Naive thymus-derived CD4-positive, alpha-beta T cell (primary cell): ENCODE data around the gene MYO9B. TPM values are rescaled to one million over a fixed set of nuclear protein-coding genes. Genes with fewer than 3 reads are reported as not detected.

Experiments used
- ATAC-seq: fragments of 150-1000 bp; cut with Tn5 transposase; 2 replicates; pipeline ENCODE4 v1.10.0; 2021; ENCODE audit warnings: mild to moderate bottlenecking, moderate library complexity
- CTCF ChIA-PET: fragments of 350-600 bp; sonication (Branson Sonifier 250); formaldehyde crosslinking; loops from one replicate; lab custom pipeline; 2021; ENCODE audit warnings: antibody characterized with exemption; lab: Charles Lee
- POLR2A ChIA-PET: fragments of 350-600 bp; sonication (Branson Sonifier 250); formaldehyde crosslinking; loops from one replicate; lab custom pipeline; 2021; ENCODE audit warnings: antibody characterized with exemption, inconsistent platforms; lab: Charles Lee
- DNase-seq, 9 donors: peaks; one replicate each; pipeline versions ENCODE4 v3.0.0 to v3.0.0-alpha.2; 2020 to 2022; ENCODE audit warnings: mixed read lengths in 1 of 9
- H3K27ac ChIP-seq: one replicate; pipeline ENCODE4 v1.7.0; 2013; ENCODE audit warnings: mild to moderate bottlenecking, low read depth, low read length, moderate library complexity
- H3K27me3 ChIP-seq, 2 donors: one replicate each; pipeline ENCODE4 v1.7.0; 2013; ENCODE audit warnings: low read length in 2 of 2, mild to moderate bottlenecking in 2 of 2, moderate library complexity in 2 of 2; ENCODE audit not compliant: control insufficient read depth in 2 of 2, insufficient read depth in 2 of 2
- H3K36me3 ChIP-seq, 3 experiments: 1 replicate in 2 of 3; 2 replicates in 1 of 3; pipeline ENCODE4 v1.7.0; 2013; ENCODE audit warnings: low read length in 3 of 3, mild to moderate bottlenecking in 3 of 3, moderate library complexity in 1 of 3; ENCODE audit not compliant: insufficient read depth in 3 of 3, control insufficient read depth in 2 of 3
- H3K4me1 ChIP-seq, 2 donors: one replicate each; pipeline ENCODE4 v1.7.0; 2013; ENCODE audit warnings: low read length in 2 of 2, mild to moderate bottlenecking in 2 of 2, moderate library complexity in 1 of 2; ENCODE audit not compliant: control insufficient read depth in 2 of 2, insufficient read depth in 2 of 2
- H3K4me3 ChIP-seq: 2 replicates; pipeline ENCODE4 v1.7.0; 2013; ENCODE audit warnings: mild to moderate bottlenecking, low read length
- H3K9me3 ChIP-seq, 3 experiments: 1 replicate in 2 of 3; 2 replicates in 1 of 3; pipeline ENCODE4 v1.7.0; 2013; ENCODE audit warnings: low read length in 3 of 3; ENCODE audit not compliant: control insufficient read depth in 2 of 3
- H3K27ac Mint-ChIP-seq, 9 donors: one replicate each; pipeline ENCODE4 v1.8.0; 2020 to 2022; ENCODE audit warnings: mixed read lengths in 9 of 9, mild to moderate bottlenecking in 8 of 9, moderate library complexity in 5 of 9, inconsistent platforms in 2 of 9
- H3K27me3 Mint-ChIP-seq, 5 donors: one replicate each; pipeline ENCODE4 v1.8.0; 2021 to 2022; ENCODE audit warnings: mixed read lengths in 5 of 5, mild to moderate bottlenecking in 1 of 5
- H3K36me3 Mint-ChIP-seq, 5 donors: one replicate each; pipeline ENCODE4 v1.8.0; 2020 to 2022; ENCODE audit warnings: mixed read lengths in 5 of 5, mild to moderate bottlenecking in 3 of 5, inconsistent platforms in 1 of 5
- H3K4me1 Mint-ChIP-seq, 7 donors: one replicate each; pipeline ENCODE4 v1.8.0; 2020 to 2022; ENCODE audit warnings: mixed read lengths in 7 of 7, mild to moderate bottlenecking in 3 of 7, inconsistent platforms in 1 of 7
- H3K4me3 Mint-ChIP-seq, 10 donors: one replicate each; pipeline ENCODE4 v1.8.0; 2020 to 2022; ENCODE audit warnings: mild to moderate bottlenecking in 10 of 10, mixed read lengths in 10 of 10, moderate library complexity in 6 of 10, inconsistent platforms in 2 of 10
- H3K9me3 Mint-ChIP-seq, 11 donors: one replicate each; pipeline ENCODE4 v1.8.0; 2020 to 2022; ENCODE audit warnings: mixed read lengths in 11 of 11, mild to moderate bottlenecking in 4 of 11, inconsistent platforms in 1 of 11, moderate library complexity in 1 of 11
- intact Hi-C, 2 donors: fragments of 100-400 bp; cut with micrococcal nuclease; formaldehyde crosslinking; loops; one replicate each; pipeline ENCODE4 v1.15.1; 2023
- polyA plus RNA-seq, 2 donors: library from polyadenylated mRNA; unstranded; fragments of 300-500 nt; fragmentation: Illumina TruSeq; gene quantifications; one replicate each; pipeline ENCODE4 v1.2.3, GENCODE V29; 2021
- total RNA-seq, 6 experiments: library from RNA in 5 of 6; stranded (reverse) in 5 of 6; gene quantifications; 1 replicate in 5 of 6; 2 replicates in 1 of 6; pipeline ENCODE4 v1.2.3 and lab custom pipeline; 2021 to 2026

Gene MYO9B
- total and polyA plus RNA-seq, 7 experiments from 2014 or later, result 5.6 to 297 (median 165) TPM

DNA sequence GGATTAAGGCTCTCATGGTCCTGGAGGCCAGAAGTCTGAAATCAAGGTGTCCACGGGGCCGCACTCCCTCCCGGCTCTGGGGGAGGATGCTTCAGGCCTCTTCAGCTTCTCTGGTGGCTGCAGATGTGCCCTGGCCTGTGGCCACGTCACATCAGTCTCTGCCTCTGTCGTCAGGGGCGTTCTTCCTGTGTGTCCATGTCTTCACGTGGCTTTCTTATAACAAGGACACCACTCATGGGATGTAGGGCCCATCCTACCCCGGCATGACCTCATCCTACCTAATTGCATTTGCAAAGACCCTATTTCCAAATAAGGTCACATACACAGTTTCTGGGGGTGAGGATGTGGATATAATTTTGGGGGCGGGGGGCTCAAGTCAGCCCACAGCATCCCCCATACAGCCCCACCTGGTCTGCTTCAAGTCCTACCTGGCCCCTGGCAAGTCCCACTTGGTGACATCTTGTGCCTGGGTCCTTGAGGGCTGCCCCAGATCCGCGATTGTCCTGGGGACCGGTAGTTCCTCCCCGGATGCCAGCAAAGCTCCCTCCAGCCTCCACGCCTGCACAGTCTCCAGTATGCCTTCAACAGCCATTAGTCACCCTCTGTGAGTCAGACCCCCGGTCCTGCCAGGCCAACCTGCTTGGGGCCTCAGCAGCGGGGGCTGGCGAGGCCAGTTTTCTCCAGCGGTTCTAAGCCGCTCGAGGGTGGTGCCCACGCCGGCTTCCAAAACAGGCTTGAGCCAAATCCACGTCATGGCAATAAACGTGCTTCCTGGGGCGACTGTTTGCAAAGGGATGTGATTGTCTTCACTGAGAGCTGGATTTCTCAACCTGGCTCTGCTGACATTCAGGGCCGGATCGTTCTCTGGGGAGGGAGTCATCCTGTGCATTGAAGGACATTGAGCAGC is 32.2 kb downstream of the MYO9B start:
- Mint-ChIP-seq H3K27me3 (no peaks in the 10 kb centered on the region), H3K36me3 (peaks cover 0 to 31% (median 16%) of the 10 kb centered on the region in 5 donors), H3K4me1 (peaks cover 21 to 53% (median 33%) of the 10 kb centered on the region in 7 donors), H3K9me3 (peaks cover 0 to 4% (median 0%) of the 10 kb centered on the region in 11 donors), H3K27ac (peak overlapping the region in 2 of 9 donors; percentile 16 to 38), H3K4me3 (no peak overlapping the region)
- Histone ChIP-seq H3K27ac (no peak overlapping the region), H3K36me3 (peaks cover 10 to 67% (median 13%) of the 10 kb centered on the region in 3 experiments), H3K27me3 (no peaks in the 10 kb centered on the region), H3K4me3 (no peak overlapping the region), H3K9me3 (peaks cover 0 to 5% (median 0%) of the 10 kb centered on the region in 3 experiments), H3K4me1 (peaks cover 0 to 8% of the 10 kb centered on the region in 2 donors)
- POLR2A ChIA-PET, result no interaction called here
- ATAC-seq (peak; percentile 84), DNase-seq (no peak)
- CTCF ChIA-PET, result interaction anchor here (0.6 kb wide), 1 partner anchor 301 kb away, joined by 4 read pairs; no protein-coding TSS in a partner anchor
- intact Hi-C loops, result loop anchor here in 1 of 2 donors (2.0 kb wide), 1 partner anchor 17 kb away; no protein-coding TSS in a partner anchor

DNA sequence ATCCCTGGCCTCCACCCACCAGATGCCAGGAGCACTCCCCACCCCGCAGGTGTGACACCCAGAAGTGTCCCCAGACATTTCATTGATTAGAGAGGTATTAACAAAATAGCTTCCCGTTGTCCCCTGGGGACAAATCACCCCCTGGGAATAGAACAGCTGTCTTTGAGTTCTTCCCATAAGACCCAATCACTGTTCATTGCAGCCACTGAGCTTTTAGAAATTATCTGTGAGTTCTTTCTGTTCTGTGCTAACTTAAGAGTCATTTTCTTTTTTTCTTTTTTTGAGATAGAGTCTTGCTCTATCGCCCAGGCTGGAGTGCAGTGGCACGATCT is 32.8 kb downstream of the MYO9B start:
- H3K4me3 Mint-ChIP-seq, result no peak overlapping the region
- H3K4me1 Mint-ChIP-seq, result peaks cover 21 to 54% (median 31%) of the 10 kb centered on the region in 7 donors
- DNase-seq, result no peak
- Histone ChIP-seq H3K4me3 (no peak overlapping the region), H3K36me3 (peaks cover 5 to 65% (median 8%) of the 10 kb centered on the region in 3 experiments), H3K9me3 (no peaks in the 10 kb centered on the region), H3K27ac (no peak overlapping the region), H3K27me3 (no peaks in the 10 kb centered on the region), H3K4me1 (peaks cover 0 to 8% of the 10 kb centered on the region in 2 donors)
- peak overlapping the region in 5 of 9 donors; percentile 16 to 58 (median 48) for H3K27ac Mint-ChIP-seq
- H3K36me3 Mint-ChIP-seq, result peaks cover 0 to 29% (median 10%) of the 10 kb centered on the region in 5 donors
- H3K9me3 Mint-ChIP-seq, result no peaks in the 10 kb centered on the region
- intact Hi-C loops, result loop anchor here in 1 of 2 donors (2.0 kb wide), 1 partner anchor 16 kb away; no protein-coding TSS in a partner anchor
- no peak for ATAC-seq
- no peaks in the 10 kb centered on the region for H3K27me3 Mint-ChIP-seq
- ChIA-PET POLR2A (no interaction called here), CTCF (interaction anchor here (0.6 kb wide), 2 partner anchors 301 to 746 kb away, joined by 3 to 4 read pairs; no protein-coding TSS in a partner anchor)

- POLR2A ChIA-PET, result interaction anchor here (2.2 kb wide), 1 partner anchor 16 kb away, joined by 11 read pairs; no protein-coding TSS in a partner anchor
- Mint-ChIP-seq H3K27ac (peak overlapping the region in 8 of 9 donors; percentile 18 to 81 (median 74)), H3K27me3 (no peaks in the 10 kb centered on the region), H3K4me1 (peaks cover 21 to 54% (median 31%) of the 10 kb centered on the region in 7 donors), H3K9me3 (no peaks in the 10 kb centered on the region), H3K4me3 (peak overlapping the region in 2 of 10 donors; percentile 30 to 45), H3K36me3 (peaks cover 0 to 31% (median 9%) of the 10 kb centered on the region in 5 donors)
- no peak for DNase-seq
- intact Hi-C loops, result loop anchor here in 1 of 2 donors (2.0 kb wide), 1 partner anchor 16 kb away; no protein-coding TSS in a partner anchor
- no peak overlapping the region for H3K4me3 ChIP-seq
- H3K9me3 ChIP-seq, result no peaks in the 10 kb centered on the region
- H3K27ac ChIP-seq, result no peak overlapping the region
- H3K4me1 ChIP-seq, result peaks cover 0 to 8% of the 10 kb centered on the region in 2 donors
- CTCF ChIA-PET, result interaction anchor here (0.6 kb wide), 1 partner anchor 745 kb away, joined by 3 read pairs; no protein-coding TSS in a partner anchor
- no peaks in the 10 kb centered on the region for H3K27me3 ChIP-seq
- ATAC-seq, result no peak
- H3K36me3 ChIP-seq, result peaks cover 4 to 67% (median 5%) of the 10 kb centered on the region in 3 experiments
Observed at GRCh38 chr19:17109300-17109699, 33.7 kb downstream of the MYO9B start.

GRCh38 chr19:17109962-17110598 is 34.5 kb downstream of the MYO9B start:
- peaks cover 0 to 8% of the 10 kb centered on the region in 2 donors for H3K4me1 ChIP-seq
- POLR2A ChIA-PET, result interaction anchor here (0.6 to 2.2 kb wide), 2 partner anchors 15 to 34 kb away, joined by 3 to 11 read pairs; no protein-coding TSS in a partner anchor
- peaks cover 0 to 36% (median 8%) of the 10 kb centered on the region in 5 donors for H3K36me3 Mint-ChIP-seq
- H3K4me3 Mint-ChIP-seq, result peak overlapping the region in 6 of 10 donors; percentile 23 to 63 (median 30)
- no peaks in the 10 kb centered on the region for H3K27me3 Mint-ChIP-seq
- H3K4me3 ChIP-seq, result no peak overlapping the region
- H3K27ac ChIP-seq, result peak overlapping the region; percentile 35
- no peaks in the 10 kb centered on the region for H3K9me3 ChIP-seq
- CTCF ChIA-PET, result interaction anchor here (0.5 kb wide), 1 partner anchor 45 kb away, joined by 3 read pairs; no protein-coding TSS in a partner anchor
- H3K27me3 ChIP-seq, result no peaks in the 10 kb centered on the region
- H3K36me3 ChIP-seq, result peaks cover 3 to 63% (median 5%) of the 10 kb centered on the region in 3 experiments
- intact Hi-C loops, result loop anchor here in 1 of 2 donors (2.0 kb wide), 1 partner anchor 15 kb away; no protein-coding TSS in a partner anchor
- no peaks in the 10 kb centered on the region for H3K9me3 Mint-ChIP-seq
- H3K27ac Mint-ChIP-seq, result peak overlapping the region; percentile 49 to 83 (median 77)
- DNase-seq, result peak in 1 of 9 donors; percentile 37
- H3K4me1 Mint-ChIP-seq, result peaks cover 21 to 50% (median 34%) of the 10 kb centered on the region in 7 donors
- ATAC-seq, result peak; percentile 68

- DNase-seq (no peak), ATAC-seq (no peak)
- ChIA-PET CTCF (interaction anchor here (0.5 kb wide), 1 partner anchor 45 kb away, joined by 3 read pairs; no protein-coding TSS in a partner anchor), POLR2A (interaction anchor here (0.6 to 2.2 kb wide), 2 partner anchors 15 to 35 kb away, joined by 3 to 11 read pairs; no protein-coding TSS in a partner anchor)
- intact Hi-C loops, result no loop called here
- H3K4me3 ChIP-seq, result no peak overlapping the region
- no peaks in the 10 kb centered on the region for H3K27me3 Mint-ChIP-seq
- no peaks in the 10 kb centered on the region for H3K9me3 ChIP-seq
- no peaks in the 10 kb centered on the region for H3K27me3 ChIP-seq
- peak overlapping the region; percentile 42 to 83 (median 74) for H3K27ac Mint-ChIP-seq
- peaks cover 3 to 59% (median 5%) of the 10 kb centered on the region in 3 experiments for H3K36me3 ChIP-seq
- peaks cover 0 to 41% (median 9%) of the 10 kb centered on the region in 5 donors for H3K36me3 Mint-ChIP-seq
- no peaks in the 10 kb centered on the region for H3K9me3 Mint-ChIP-seq
- peak overlapping the region in 3 of 10 donors; percentile 17 to 63 (median 30) for H3K4me3 Mint-ChIP-seq
- H3K4me1 ChIP-seq, result peaks cover 0 to 8% of the 10 kb centered on the region in 2 donors
- H3K4me1 Mint-ChIP-seq, result peaks cover 22 to 50% (median 34%) of the 10 kb centered on the region in 7 donors
- H3K27ac ChIP-seq, result no peak overlapping the region
Observed at GRCh38 chr19:17110599-17110966, 35.0 kb downstream of the MYO9B start.
